RPMI7951 (cell line): ENCODE data around the gene PFKL. TPM values are rescaled to one million over a fixed set of nuclear protein-coding genes. Genes with fewer than 3 reads are reported as not detected.

Experiments
- DNase-seq: peaks from one replicate; pipeline ENCODE4 v3.0.0-alpha.2; 2012; ENCODE audit warnings: low read depth
- total RNA-seq: library from RNA; depleted of rRNA; stranded (reverse); fragments of >200 nt; shearing (Covaris generic); gene quantifications from 2 replicates; pipeline ENCODE4 v1.2.3, GENCODE V29; 2014; rRNA removed

The PFKL gene
- total RNA-seq, 1 experiment from 2014 or later = 97.3 TPM

DNA sequence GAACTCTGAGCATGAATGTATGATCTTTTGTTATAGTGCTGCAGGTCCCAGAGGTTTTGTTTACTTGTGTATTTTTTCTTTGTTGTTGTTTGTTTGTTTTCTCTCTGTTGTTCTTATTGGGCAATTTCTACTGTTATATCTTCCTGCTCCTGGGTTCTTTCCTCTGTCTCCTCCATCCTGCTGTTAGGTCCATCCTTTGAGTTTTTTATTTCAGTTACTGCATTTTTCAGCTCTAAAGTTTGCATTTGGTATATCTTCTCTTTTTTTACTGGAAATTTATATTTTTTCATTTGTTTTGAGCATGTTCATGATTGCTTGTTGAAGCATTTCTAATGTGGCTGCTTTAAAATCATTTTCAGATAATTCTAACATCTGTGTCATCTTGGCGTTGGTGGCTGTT, 63.4 kb downstream of the PFKL start:
- no peak for DNase-seq

DNA sequence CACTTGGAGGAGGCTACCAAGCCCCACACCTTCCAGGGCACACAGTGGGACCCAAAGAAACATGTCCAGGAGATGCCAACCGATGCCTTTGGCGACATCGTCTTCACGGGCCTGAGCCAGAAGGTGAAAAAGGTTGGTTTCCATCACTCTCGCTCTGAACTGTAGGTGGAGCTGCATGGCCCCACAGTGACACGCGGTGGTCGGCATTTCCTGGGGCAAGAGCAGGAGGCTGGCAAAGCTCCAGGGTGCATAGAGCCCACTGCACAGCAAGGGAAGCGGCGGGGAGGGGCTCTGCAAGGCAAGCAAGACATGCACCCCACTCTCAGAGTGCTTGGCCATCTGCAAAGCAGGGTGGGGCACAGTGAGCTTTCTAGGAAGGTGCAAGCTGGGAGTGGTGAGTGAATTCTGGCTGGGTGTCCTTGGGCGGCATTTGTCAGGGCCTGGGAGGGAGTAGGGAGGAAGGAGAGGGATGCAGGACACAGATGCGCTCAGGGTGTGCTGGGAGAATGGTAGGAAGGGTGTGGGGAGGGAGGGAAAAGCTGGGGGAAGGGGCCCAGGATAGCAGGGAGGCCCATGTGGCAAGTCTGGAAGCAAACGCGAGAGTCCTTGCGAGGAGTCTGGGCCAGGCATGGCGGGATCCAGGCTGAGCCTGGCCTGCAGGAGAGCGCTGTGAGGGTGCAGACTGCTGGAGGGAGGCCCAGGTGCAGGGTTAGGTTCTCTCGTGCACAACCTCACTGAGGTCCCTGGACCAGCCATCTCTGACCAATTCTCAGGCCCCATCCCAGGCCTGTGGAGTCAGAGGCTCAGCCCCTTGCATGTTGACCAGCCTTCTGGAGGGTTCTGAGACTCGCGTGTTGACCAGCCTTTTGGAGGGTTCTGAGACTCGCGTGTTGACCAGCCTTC, 64.5 kb downstream of the PFKL start:
- DNase-seq = no peak

DNA sequence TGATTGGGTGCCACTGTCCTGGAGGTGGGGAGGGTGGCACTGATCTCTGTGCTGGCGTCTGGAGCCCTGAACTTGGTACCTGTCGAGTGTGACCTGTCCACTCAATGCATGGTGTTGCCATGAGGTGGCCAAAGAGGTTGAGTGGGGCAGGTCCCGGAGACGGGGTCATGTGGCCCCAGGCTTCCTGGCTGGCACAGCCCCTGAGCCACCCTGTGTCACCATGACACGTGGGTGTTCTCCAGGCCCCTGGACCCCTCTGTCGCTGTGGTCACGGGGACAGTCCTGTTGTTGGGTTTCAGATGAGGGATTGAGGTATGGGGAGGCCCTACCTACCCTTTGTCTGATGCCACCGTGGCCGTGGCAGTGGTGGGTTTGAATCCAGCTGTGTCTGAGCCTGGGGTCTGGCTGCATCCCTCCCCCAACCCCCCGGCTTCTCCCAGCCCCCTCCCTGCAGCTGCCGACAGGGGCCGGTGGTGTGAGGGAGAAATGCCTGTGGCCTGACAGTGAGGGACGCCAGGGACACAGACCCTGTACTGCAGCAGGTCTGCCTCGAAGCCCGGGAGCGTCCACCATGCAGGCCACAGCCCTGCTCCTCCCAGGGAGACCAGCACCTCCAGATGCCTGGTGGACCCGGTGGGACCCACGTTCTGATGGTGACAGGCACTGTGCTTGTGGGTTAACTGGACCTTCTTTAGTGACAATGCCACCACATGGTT, 65.6 kb downstream of the PFKL start:
- no peak for DNase-seq

DNA sequence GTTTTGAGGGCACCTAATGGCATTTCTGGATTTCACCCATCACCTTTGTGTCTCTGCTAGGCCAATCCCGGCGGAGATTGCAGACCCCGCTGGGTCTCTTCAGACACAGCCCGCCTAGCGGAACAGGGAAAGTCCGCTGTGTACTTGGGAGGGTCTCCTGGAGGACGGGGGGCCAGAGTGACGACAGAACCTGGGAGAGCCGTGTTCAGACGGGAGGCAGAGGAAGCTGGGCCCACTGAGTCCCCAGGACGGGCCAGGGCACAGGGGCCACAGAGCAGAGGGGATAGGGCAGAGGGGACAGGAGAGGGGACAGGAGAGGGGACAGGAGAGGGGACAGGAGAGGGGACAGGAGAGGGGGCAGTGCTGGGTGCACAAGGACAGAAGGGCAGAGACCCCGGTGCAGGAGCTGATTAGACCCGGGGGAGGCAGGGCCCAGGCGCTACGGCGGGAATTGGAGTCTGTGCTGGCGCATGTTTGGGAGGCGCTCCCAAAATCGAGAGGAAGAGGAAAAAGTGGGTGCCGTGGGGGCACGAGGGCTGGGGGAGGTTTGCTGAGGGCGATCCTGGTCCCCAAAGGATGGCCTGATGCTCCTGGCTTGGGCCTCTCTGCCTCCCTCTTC, 66.2 kb downstream of the PFKL start:
- DNase-seq = no peak

DNA sequence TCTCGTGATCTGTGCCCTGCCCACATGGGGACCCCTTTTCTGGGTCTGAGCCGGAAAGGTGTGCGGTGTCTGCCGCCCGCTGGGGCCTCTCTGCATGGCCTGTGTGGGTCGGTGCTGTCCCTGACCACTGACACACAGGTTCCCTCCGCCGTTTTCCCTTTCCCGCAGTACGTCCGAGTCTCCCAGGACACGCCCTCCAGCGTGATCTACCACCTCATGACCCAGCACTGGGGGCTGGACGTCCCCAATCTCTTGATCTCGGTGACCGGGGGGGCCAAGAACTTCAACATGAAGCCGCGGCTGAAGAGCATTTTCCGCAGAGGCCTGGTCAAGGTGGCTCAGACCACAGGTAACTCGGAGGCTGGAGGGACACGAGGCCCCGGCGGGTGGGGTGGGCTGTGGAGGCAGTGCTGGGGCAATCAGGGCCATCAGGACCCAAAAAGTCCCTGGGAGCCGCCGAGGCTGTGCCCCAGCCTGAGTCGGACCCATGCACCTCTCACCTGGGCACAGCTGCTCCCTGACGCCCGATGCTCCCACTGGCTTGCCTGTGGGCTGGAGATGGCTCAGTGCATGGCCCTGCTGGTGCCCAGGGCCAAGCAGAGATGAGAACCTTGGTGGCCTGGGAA, 66.8 kb downstream of the PFKL start:
- DNase-seq = no peak

DNA sequence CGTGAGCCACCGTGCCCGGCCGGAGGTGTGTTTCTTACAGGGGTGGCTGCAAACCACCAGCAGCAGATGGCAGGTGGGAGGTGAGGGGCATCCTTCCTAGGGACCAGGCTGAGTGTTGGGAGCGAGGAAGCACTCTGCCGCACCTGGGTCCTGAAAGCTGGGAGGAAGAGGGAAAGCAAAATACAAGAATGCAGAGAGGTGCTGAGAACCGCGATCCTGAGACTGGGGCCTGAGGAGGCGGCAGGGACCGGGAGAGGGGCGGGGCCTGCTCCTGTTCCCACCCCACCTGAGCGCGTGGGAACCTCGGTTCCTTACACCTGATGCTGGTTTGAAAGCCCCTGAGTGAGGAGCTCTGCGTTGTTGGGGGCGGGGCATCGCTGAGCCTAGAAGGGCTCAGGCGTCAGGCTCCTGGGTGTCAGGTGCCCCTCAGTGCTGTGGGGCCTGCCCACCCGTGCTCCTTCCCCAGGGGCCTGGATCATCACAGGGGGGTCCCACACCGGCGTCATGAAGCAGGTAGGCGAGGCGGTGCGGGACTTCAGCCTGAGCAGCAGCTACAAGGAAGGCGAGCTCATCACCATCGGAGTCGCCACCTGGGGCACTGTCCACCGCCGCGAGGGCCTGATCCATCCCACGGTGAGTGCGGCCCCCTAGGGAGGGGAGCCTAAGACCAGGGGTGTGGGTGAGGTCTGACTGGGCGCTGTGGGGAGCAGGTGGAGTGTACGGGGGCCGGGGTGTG, 69.0 kb downstream of the PFKL start:
- DNase-seq = no peak

DNA sequence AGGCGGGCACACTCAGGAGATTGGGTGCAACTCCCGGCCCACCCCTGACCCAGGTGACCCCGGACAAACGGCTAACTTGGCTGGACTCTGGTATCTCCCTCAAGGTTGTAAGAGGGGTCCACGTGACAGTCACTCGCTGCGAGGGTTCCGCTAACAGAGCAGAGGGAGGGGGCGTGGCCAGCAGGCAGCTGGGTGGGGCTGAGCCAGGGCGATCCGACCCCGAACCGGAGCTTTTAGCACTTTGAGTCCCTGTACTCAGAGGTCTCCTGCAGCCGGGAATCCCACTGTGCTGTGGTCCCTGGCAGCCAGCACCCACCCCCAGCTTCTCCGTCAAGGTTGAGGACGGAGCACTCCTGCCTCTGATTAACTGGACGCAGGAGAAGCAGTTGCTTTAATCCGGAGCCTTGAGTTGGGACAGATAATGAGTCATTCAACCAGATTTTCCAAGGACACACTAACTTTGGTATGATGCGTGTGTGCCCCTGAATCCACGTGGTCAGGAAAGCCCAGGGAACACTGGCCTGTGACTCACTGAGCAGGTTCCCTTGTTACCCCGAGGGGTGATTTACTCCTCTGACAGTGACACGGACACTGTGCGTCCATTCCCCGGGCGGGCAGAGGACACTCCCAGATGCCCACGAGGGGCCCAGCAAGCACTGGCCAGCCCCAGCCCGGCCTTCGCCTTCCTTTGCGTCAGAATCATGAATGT, 70.3 kb downstream of the PFKL start:
- DNase-seq = peak; percentile 92

DNA sequence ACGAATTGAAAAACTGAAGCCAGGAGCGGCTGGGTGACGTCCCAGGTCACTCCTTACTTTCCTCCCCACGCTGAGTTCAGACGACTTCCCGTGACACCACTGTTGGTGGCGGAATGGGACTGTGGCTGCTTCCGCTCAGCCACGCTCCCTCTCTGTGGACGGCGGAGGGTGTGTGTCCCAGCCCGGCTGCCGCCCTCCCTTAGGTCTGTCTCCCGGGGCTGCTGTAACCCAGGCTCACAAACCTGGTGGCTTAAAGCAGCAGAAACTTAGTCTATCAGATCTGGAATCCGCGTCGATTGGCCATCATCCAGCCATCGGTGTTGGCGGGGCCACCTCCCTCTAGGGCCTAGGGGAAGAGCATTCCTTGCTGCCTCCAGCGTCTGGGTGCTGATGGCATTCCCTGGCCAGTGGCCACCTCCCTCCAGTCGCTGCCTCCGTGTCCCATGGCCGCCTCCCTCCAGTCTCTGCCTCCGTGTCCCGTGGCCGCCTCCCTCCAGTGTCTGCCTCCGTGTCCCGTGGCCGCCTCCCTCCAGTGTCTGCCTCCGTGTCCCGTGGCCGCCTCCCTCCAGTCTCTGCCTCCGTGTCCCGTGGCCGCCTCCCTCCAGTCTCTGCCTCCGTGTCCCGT, 71.0 kb downstream of the PFKL start:
- DNase-seq = no peak

DNA sequence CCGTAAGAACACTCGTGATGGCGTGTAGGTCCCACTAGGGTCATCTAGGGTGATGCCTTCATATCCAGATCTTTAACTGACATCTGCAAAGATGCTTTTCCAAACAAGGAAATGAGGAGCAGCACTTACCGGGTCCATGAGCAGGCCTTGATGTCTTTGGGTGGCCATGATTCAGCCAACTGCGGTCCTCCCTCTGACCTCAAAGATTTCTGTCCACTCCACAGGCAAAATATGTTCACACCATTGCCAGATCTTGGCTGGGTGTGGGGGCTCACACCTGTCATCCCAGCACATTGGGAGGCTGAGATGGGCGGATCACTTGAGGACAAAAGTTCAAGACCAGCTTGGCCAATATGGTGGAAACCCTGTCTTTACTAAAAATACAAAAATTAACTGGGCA, 71.7 kb downstream of the PFKL start:
- no peak for DNase-seq

DNA sequence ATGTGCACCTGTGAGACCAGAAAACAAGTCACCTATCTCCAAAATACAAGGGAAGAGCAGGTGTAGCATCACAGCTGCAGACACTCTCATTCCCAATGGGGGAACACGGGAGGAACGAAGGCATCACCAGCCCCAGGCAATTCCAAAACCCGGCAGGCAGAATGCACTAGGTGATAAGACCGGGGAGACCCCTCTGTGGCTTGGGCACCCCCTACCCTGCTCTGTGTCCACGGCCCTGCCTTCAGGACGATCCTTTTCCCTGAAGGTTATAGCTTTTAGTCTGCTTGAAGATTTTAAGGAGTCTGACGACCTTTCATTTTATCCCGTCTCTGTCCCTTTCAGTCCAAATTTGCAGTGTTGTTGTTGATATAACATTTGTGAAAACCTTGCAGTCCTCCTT, 72.8 kb downstream of the PFKL start:
- no peak for DNase-seq

DNA sequence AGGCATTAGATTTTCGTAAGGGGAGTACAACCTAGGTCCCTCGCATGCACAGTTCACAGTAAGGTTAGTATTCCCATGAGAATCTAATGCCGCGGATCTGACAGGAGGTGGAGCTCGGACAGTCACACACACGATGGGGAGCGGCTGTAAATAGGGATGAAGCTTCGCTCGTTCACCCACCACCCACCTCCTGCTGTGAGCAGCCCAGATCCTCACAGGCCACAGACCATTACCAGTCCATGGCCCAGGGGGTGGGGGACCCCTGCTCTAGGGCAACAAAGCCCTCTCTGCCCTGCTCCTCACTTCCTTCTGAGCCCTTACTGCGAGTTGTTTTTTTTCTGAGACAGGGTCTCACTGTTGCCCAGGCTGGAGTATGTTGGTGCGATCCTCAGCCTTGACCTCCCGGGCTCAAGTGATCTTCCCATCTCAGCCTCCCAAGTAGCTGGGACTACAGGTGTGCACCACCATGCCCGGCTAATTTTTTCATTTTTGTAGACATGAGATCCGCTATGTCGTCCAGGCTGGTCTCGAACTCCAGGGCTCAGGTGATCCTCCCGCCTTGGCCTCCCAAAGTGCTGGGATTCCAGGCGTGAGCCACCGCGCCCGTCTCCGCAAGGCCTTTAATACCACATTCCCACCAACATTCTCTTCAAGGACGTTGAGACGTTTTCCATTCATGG, 74.9 kb downstream of the PFKL start:
- DNase-seq = no peak

DNA sequence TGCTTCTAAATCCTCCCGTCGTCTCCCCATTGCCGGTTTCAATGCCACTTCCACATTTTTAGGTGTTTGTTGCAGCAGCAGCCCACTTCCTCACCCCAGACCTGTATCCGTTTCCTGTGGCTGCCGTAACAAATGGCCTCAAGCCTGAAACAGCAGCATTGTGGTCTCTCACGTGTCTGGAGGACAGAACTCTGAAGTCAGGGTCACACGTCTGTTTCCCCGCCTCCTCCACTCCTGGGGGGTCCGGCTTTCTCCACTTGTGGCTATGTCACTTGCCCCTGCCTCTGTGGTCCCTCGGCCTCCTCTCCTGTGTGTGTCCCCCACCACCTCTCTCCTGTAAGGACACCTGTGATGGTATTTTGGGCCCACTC, 75.4 kb downstream of the PFKL start:
- no peak for DNase-seq

DNA sequence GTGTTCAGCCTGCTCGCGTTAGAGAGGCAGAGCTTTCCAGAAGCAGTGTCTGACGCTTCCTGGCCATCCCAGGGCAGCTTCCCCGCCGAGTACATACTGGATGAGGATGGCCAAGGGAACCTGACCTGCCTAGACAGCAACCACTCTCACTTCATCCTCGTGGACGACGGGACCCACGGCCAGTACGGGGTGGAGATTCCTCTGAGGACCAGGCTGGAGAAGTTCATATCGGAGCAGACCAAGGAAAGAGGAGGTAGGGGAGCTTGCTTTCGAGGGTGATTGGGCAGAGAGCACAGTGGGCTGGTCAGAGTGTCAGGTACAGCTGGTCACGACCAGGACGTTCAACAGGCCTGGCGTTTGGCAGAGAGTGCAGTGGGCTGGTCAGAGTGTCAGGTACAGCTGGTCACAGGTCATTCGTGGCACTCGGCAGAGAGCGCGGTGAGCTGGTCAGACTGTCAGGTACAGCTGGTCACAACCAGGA, 75.9 kb downstream of the PFKL start:
- DNase-seq = no peak

DNA sequence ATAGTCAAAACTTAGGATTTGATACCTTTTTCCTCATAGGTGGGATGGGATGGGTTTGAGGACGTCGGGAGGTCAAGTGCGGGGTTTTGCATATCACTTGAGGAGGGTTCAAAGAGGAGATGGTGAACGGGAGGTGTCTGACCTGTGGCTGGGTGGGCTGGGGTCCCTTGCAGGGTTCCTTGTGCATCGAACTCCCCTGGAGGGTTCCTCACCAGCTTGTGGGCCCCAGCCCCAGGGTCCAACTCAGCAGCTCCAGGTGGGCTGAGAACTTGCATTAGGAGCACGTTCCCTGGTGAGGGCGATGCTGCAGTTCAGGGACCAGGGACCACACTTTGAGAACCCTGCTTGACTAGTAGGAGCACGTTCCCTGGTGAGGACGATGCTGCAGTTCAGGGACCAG, 76.8 kb downstream of the PFKL start:
- DNase-seq = no peak

Other genes starting within 250 kb of the PFKL start
- gene PWP2, start 192.7 kb upstream of the PFKL start, total RNA-seq = 1.9 and 2.2 TPM in 2 replicates
- gene GATD3, start 166.4 kb upstream of the PFKL start, total RNA-seq = 4.0 and 11.7 TPM in 2 replicates
- 2.1 and 4.6 TPM in 2 replicates for gene ICOSLG, start 59.1 kb upstream of the PFKL start, total RNA-seq
- 0.12 and 0.49 TPM in 2 replicates for gene DNMT3L, start 38.2 kb upstream of the PFKL start, total RNA-seq
- 0.10 TPM in 1 of 2 replicates, not detected in the other for gene AIRE, start 14.2 kb upstream of the PFKL start, total RNA-seq
- gene CFAP410, start 39.3 kb downstream of the PFKL start, total RNA-seq = 5.9 and 9.8 TPM in 2 replicates
- gene TRPM2, start 53.6 kb downstream of the PFKL start, total RNA-seq = 6.7 and 10.4 TPM in 2 replicates
- gene LRRC3, start 155.5 kb downstream of the PFKL start, total RNA-seq = 1.6 and 1.9 TPM in 2 replicates
- gene KRTAP10-1, start 240.1 kb downstream of the PFKL start, total RNA-seq = not detected in 2 replicates